Mesendoderm (in vitro differentiated cells): ENCODE results near the gene SLIT3.

Experiments
- DNase-seq: peaks from one replicate; pipeline ENCODE4 v3.0.0; 2013
- H2AK5ac ChIP-seq: 2 replicates; pipeline ENCODE4 v1.6.1; 2013; ENCODE audit warnings: low read length, inconsistent platforms
- H2BK120ac ChIP-seq: 2 replicates; pipeline ENCODE4 v1.6.1; 2013; ENCODE audit warnings: low read depth, mild to moderate bottlenecking, low read length, moderate library complexity, mixed read lengths
- H2BK15ac ChIP-seq: replicated peaks from 2 replicates; pipeline ENCODE4 v1.6.1; 2013; ENCODE audit warnings: low read depth, mild to moderate bottlenecking, moderate library complexity
- H2BK5ac ChIP-seq: 2 replicates; pipeline ENCODE4 v1.6.1; 2013; ENCODE audit warnings: low read length, inconsistent platforms
- H3K18ac ChIP-seq: 2 replicates; pipeline ENCODE4 v1.6.1; 2013; ENCODE audit warnings: mild to moderate bottlenecking, low read length, mixed read lengths
- H3K23ac ChIP-seq: one replicate; pipeline ENCODE4 v1.6.1; 2013; ENCODE audit warnings: low read length
- H3K27ac ChIP-seq: 2 replicates; pipeline ENCODE4 v1.5.1; 2013; ENCODE audit warnings: low read depth, mild to moderate bottlenecking, inconsistent platforms, low read length, moderate library complexity
- H3K27me3 ChIP-seq: 2 replicates; pipeline ENCODE4 v1.6.1; 2013; ENCODE audit warnings: low read length, control low read depth, mild to moderate bottlenecking, inconsistent platforms; ENCODE audit not compliant: insufficient read depth, poor library complexity
- H3K36me3 ChIP-seq: 2 replicates; pipeline ENCODE4 v1.6.1; 2013; ENCODE audit warnings: low read length, inconsistent platforms; ENCODE audit not compliant: control insufficient read depth, insufficient read depth
- H3K4ac ChIP-seq: one replicate; pipeline ENCODE4 v1.6.1; 2013; ENCODE audit warnings: low read depth, mild to moderate bottlenecking, low read length, moderate library complexity
- H3K4me1 ChIP-seq: 2 replicates; pipeline ENCODE4 v1.6.1; 2013; ENCODE audit warnings: low read depth, low read length, inconsistent platforms; ENCODE audit not compliant: control insufficient read depth
- H3K4me2 ChIP-seq: 2 replicates; pipeline ENCODE4 v1.6.1; 2013; ENCODE audit warnings: low read length
- H3K4me3 ChIP-seq: 2 replicates; pipeline ENCODE4 v1.5.1; 2013; ENCODE audit warnings: mild to moderate bottlenecking, low read length
- H3K56ac ChIP-seq: one replicate; pipeline ENCODE4 v1.6.1; 2013; ENCODE audit warnings: low read length
- H3K79me1 ChIP-seq: 2 replicates; pipeline ENCODE4 v1.6.1; 2013; ENCODE audit warnings: low read length, inconsistent platforms
- H3K79me2 ChIP-seq: 2 replicates; pipeline ENCODE4 v1.6.1; 2013; ENCODE audit warnings: mild to moderate bottlenecking, low read length; ENCODE audit not compliant: control insufficient read depth, insufficient read depth
- H3K9ac ChIP-seq: 2 replicates; pipeline ENCODE4 v1.6.1; 2013; ENCODE audit warnings: low read length, inconsistent platforms
- H4K5ac ChIP-seq: one replicate; pipeline ENCODE4 v1.6.1; 2013; ENCODE audit warnings: low read length
- H4K8ac ChIP-seq: one replicate; pipeline ENCODE4 v1.6.1; 2013; ENCODE audit warnings: low read depth, mild to moderate bottlenecking, control low read depth, low read length, moderate library complexity
- WGBS: extraction: QIAGEN DNeasy Blood & Tissue Kit; methylation state at CpG from one replicate; pipeline ENCODE4 v1.1.7; 2013; ENCODE audit warnings: low lambda C conversion rate, missing lambda C conversion rate; ENCODE audit not compliant: insufficient coverage; ENCODE audit errors: extremely low coverage; 5-methylcytosine and 5-hydroxymethylcytosine counted together

The SLIT3 gene

DNA sequence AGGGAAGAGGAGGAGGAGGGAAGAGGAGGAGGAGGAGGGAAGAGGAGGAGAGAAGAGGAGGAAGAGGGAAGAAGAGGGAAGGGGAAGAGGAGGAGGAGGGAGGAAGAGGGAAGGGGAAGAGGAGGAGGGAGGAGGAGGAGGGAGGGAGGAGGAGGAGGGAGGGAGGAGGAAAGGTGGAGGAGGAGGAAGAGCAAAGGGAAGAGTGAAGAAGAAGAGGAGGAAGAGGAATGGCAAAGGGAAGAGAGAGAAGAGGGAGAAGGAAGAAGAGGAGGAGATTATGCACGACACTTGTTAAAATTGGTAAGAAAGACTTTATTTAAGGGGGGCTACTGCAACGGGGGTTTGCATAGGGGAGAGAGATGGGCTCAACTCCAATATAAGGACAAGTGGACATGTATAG is 221.2 kb downstream of the SLIT3 start:
- no peak overlapping the region for H4K8ac ChIP-seq
- no peak for DNase-seq
- no peak overlapping the region for H3K4me3 ChIP-seq
- H3K9ac ChIP-seq: no peak overlapping the region
- H2BK120ac ChIP-seq: no peak overlapping the region
- no peaks in the 10 kb centered on the region for H3K36me3 ChIP-seq
- H3K79me2 ChIP-seq: no peaks in the 10 kb centered on the region
- H3K18ac ChIP-seq: no peak overlapping the region
- H2BK5ac ChIP-seq: no peak overlapping the region
- WGBS: no CpG with 5 or more reads among the region's 2 CpGs
- H3K4me2 ChIP-seq: no peak overlapping the region
- no peak overlapping the region for H3K23ac ChIP-seq
- no peaks in the 10 kb centered on the region for H3K79me1 ChIP-seq
- H2BK15ac ChIP-seq: no peak overlapping the region
- H2AK5ac ChIP-seq: no peak overlapping the region
- no peak overlapping the region for H3K27ac ChIP-seq
- H3K56ac ChIP-seq: no peak overlapping the region
- H4K5ac ChIP-seq: no peak overlapping the region
- peaks cover 14% of the 10 kb centered on the region for H3K4me1 ChIP-seq
- no peaks in the 10 kb centered on the region for H3K27me3 ChIP-seq
- no peak overlapping the region for H3K4ac ChIP-seq

DNA sequence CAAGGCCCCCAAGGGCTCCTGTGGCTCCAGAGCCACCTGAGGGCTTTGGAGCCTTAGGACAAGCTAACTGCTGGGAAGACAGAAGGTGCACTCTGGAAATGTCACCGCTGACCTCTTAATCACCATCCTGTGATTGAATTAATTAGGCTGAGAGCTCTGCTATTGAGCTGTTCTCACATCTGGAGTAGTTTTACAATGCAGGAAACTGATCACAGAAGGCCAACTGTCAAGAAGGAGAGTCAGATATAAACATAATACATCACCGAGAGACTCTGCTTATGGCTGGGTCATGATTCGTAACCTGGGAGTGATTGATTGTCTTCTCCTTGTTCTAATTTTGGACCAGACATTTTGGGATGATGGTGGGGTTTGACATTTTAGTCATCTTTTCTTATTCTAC is 226.1 kb downstream of the SLIT3 start:
- Histone ChIP-seq H3K4me3 (no peak overlapping the region), H3K4ac (no peak overlapping the region), H2BK120ac (no peak overlapping the region), H4K5ac (no peak overlapping the region), H3K79me2 (no peaks in the 10 kb centered on the region), H4K8ac (no peak overlapping the region), H2BK15ac (no peak overlapping the region), H2AK5ac (no peak overlapping the region), H3K18ac (no peak overlapping the region), H3K56ac (no peak overlapping the region), H3K27me3 (no peaks in the 10 kb centered on the region), H3K9ac (no peak overlapping the region), H3K4me2 (no peak overlapping the region), H2BK5ac (no peak overlapping the region), H3K23ac (no peak overlapping the region), H3K4me1 (no peaks in the 10 kb centered on the region), H3K27ac (no peak overlapping the region), H3K79me1 (no peaks in the 10 kb centered on the region), H3K36me3 (no peaks in the 10 kb centered on the region)
- no CpG with 5 or more reads among the region's 3 CpGs for WGBS
- DNase-seq: no peak

DNA sequence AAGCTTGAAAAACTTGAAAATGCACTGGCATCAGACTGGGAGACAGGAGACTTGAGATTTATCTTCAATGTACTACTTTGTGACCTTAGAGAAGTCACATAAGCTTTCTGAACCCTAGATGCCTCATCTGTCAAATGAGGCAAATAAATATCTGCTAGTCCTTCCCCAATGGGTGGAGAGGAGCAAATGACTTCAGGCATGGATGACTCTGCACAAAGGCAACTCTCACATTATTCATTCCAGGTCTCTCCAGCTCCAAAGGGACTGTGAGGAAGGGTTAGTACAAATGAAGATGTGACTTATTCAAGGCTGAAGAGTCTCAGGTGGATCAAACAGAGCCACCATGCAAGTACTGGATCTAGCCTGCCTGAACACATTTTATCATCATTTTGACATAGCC is 228.7 kb downstream of the SLIT3 start:
- H3K27ac ChIP-seq: no peak overlapping the region
- no peak overlapping the region for H3K18ac ChIP-seq
- no peaks in the 10 kb centered on the region for H3K79me2 ChIP-seq
- H3K79me1 ChIP-seq: no peaks in the 10 kb centered on the region
- H2BK15ac ChIP-seq: no peak overlapping the region
- H3K27me3 ChIP-seq: no peaks in the 10 kb centered on the region
- no peak overlapping the region for H3K4ac ChIP-seq
- no peak overlapping the region for H4K8ac ChIP-seq
- H3K4me3 ChIP-seq: no peak overlapping the region
- no peak for DNase-seq
- H2BK5ac ChIP-seq: no peak overlapping the region
- H3K4me2 ChIP-seq: no peak overlapping the region
- no peaks in the 10 kb centered on the region for H3K36me3 ChIP-seq
- no peak overlapping the region for H4K5ac ChIP-seq
- no peak overlapping the region for H3K56ac ChIP-seq
- no peak overlapping the region for H2AK5ac ChIP-seq
- no peak overlapping the region for H3K23ac ChIP-seq
- no peak overlapping the region for H3K9ac ChIP-seq
- H3K4me1 ChIP-seq: no peaks in the 10 kb centered on the region
- H2BK120ac ChIP-seq: no peak overlapping the region

DNA sequence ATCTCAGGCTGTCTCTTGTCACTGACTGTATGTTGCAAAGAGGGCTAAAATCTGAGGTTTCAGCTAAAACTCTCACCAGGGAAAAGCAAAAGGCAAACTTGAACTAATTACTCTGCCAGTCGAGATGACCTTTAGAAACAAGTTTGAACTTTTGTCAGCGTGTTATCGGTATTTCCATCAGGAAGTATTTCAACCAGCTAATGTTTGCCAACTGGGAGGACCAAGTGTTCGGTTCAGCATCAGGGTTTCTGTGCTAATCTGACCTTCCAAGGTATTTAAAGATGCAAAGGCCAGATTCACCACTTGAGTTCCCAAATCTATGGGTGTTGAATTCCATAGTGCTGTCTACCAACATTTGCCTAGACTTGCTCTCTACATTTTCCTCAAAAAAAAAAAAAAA is 230.5 kb downstream of the SLIT3 start:
- Histone ChIP-seq H3K36me3 (no peaks in the 10 kb centered on the region), H2BK120ac (no peak overlapping the region), H3K56ac (no peak overlapping the region), H3K23ac (no peak overlapping the region), H2AK5ac (no peak overlapping the region), H2BK15ac (no peak overlapping the region), H3K27ac (no peak overlapping the region), H3K9ac (no peak overlapping the region), H3K79me2 (no peaks in the 10 kb centered on the region), H2BK5ac (no peak overlapping the region), H3K4me1 (no peaks in the 10 kb centered on the region), H3K79me1 (no peaks in the 10 kb centered on the region), H3K18ac (no peak overlapping the region), H3K4me3 (no peak overlapping the region), H4K5ac (no peak overlapping the region), H3K4ac (no peak overlapping the region), H3K4me2 (no peak overlapping the region), H3K27me3 (no peaks in the 10 kb centered on the region), H4K8ac (no peak overlapping the region)
- WGBS: no CpG with 5 or more reads among the region's 4 CpGs
- DNase-seq: no peak

DNA sequence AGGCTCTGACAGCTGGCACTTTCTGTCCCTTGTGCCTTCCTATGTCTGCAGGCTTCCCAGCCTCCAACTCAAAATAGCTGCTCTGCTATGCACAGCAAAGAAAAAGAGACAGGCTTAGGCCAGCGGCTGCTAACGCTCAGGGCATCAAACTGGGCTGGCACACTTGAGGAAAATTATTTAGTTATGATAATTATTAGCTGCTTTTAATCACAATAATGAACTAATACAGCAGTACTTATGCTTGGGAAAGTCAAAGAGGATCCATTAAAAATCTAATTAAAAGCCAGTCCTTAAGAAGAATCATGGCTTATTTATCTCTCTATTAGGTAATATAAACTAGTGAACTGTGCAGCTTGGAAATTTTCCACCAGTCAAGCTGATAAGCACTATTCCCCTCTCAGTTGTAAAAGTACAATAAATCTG is 233.2 kb downstream of the SLIT3 start:
- Histone ChIP-seq H3K4ac (no peak overlapping the region), H2BK5ac (no peak overlapping the region), H3K4me2 (no peak overlapping the region), H3K23ac (no peak overlapping the region), H3K4me3 (no peak overlapping the region), H3K9ac (no peak overlapping the region), H3K36me3 (no peaks in the 10 kb centered on the region), H2BK120ac (no peak overlapping the region), H3K27ac (no peak overlapping the region), H2BK15ac (no peak overlapping the region), H3K79me1 (no peaks in the 10 kb centered on the region), H3K18ac (no peak overlapping the region), H4K5ac (no peak overlapping the region), H4K8ac (no peak overlapping the region), H3K56ac (no peak overlapping the region), H3K27me3 (no peaks in the 10 kb centered on the region), H3K79me2 (no peaks in the 10 kb centered on the region), H3K4me1 (no peaks in the 10 kb centered on the region), H2AK5ac (no peak overlapping the region)
- no CpG with 5 or more reads among the region's 2 CpGs for WGBS
- DNase-seq: no peak

DNA sequence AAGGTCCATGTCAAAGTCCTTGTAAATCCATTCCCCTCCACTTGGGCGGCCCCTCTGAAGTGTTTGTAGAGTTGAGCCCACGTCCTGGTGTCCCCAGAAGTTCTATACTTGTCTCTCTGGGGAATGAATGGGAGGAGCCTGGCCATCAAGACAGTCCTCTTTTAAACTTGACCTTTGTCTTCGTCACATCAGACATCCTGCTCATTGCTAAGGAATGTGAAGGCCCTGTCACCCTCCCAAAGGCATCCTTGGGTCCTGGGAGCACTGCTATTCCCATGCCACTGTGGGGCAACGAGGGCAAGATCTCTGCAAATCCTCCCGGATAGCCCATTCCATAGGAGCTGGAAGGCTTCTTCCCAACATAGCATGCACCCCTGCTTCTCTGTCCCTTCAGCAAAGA is 235.5 kb downstream of the SLIT3 start:
- no CpG with 5 or more reads among the region's 5 CpGs for WGBS
- H3K56ac ChIP-seq: no peak overlapping the region

More for the DNA sequence above, 235.5 kb downstream of the SLIT3 start:
- H3K4me3 ChIP-seq: no peak overlapping the region
- H2AK5ac ChIP-seq: no peak overlapping the region
- no peak overlapping the region for H4K5ac ChIP-seq
- H4K8ac ChIP-seq: no peak overlapping the region
- H3K79me2 ChIP-seq: no peaks in the 10 kb centered on the region
- no peak overlapping the region for H2BK5ac ChIP-seq
- no peak overlapping the region for H3K4me2 ChIP-seq
- DNase-seq: peak; percentile 52
- no peaks in the 10 kb centered on the region for H3K79me1 ChIP-seq
- no peak overlapping the region for H2BK120ac ChIP-seq
- H3K36me3 ChIP-seq: no peaks in the 10 kb centered on the region
- H3K27ac ChIP-seq: no peak overlapping the region
- no peak overlapping the region for H3K9ac ChIP-seq
- H3K18ac ChIP-seq: no peak overlapping the region
- H3K4me1 ChIP-seq: no peaks in the 10 kb centered on the region
- no peaks in the 10 kb centered on the region for H3K27me3 ChIP-seq
- no peak overlapping the region for H2BK15ac ChIP-seq
- H3K23ac ChIP-seq: no peak overlapping the region
- H3K4ac ChIP-seq: no peak overlapping the region
